T-helper 1 cell treated with Interleukin-12 subunit alpha and Interleukin-12 subunit beta and Interleukin-4 antibody, amounts not matched to agents 30 ng/mL and 1 ng/mL, for 36 hours (primary cell): ENCODE measurements around the gene TEX22. TPM values are rescaled to one million over a fixed set of nuclear protein-coding genes. Genes with fewer than 3 reads are reported as not detected.

ENCODE experiments used
- intact Hi-C: fragments of 100-400 bp; cut with micrococcal nuclease; formaldehyde crosslinking; loops from one replicate; pipeline ENCODE4 v1.15.1; 2024
- total RNA-seq: library from RNA; stranded (reverse); gene quantifications from 2 replicates; pipeline ENCODE4 v1.2.3, GENCODE V29; 2022

Gene TEX22
- total RNA-seq, 1 donor from 2014 or later, result 4.3 TPM

DNA sequence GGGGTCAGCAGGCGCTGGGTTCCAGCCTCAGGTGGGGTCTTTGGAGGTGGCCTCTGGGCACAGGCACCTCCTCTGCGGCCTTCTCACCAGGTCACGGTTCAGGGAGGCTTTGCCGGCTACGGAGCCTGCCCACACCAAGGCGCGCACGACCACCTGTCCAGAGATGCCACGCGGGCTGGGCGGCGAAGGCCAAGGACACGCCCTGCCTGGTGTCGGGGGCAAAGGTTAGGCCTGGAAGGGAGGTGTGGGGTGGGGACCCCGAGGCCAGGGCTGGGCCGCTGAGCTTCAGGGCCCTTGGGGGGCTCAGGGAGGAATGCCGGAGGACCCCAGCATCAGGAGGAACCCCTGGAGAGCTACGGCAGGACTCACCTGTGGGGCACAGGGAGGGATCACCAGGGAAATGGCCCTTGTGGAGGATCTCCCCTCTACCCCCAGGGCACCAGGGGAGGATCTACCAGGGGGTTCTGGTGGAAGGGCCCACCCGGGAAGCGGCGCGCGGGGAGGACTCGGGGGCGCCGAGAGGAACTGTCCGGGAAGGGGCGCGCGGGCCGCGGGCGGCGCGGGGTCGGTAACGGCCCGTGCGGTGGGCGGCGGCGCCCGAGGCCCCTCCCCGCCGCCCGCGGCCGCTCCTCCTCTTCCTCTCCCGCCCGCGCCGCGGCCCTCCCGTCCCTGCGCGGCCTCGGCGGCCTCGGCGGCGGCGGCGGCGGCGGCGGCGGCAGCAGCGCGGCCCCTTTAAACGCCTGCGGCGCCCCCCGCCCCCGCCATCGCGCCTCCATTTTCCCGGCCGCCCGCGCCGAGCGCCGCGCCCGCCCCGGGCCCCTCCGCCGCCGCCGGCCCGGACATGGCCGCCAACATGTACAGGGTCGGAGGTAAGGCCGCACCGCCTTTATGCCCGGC lies 21.1 kb downstream of the TEX22 start, which contains the start of gene MTA1:
Gene MTA1 (plus strand): TSS at position 633 of the 897 bp plus-strand sequence. CDS start 209 bp downstream, at position 842.
- intact Hi-C loops, result loop anchor here (1.0 kb wide), 1 partner anchor 29 kb away; no protein-coding TSS in a partner anchor

DNA sequence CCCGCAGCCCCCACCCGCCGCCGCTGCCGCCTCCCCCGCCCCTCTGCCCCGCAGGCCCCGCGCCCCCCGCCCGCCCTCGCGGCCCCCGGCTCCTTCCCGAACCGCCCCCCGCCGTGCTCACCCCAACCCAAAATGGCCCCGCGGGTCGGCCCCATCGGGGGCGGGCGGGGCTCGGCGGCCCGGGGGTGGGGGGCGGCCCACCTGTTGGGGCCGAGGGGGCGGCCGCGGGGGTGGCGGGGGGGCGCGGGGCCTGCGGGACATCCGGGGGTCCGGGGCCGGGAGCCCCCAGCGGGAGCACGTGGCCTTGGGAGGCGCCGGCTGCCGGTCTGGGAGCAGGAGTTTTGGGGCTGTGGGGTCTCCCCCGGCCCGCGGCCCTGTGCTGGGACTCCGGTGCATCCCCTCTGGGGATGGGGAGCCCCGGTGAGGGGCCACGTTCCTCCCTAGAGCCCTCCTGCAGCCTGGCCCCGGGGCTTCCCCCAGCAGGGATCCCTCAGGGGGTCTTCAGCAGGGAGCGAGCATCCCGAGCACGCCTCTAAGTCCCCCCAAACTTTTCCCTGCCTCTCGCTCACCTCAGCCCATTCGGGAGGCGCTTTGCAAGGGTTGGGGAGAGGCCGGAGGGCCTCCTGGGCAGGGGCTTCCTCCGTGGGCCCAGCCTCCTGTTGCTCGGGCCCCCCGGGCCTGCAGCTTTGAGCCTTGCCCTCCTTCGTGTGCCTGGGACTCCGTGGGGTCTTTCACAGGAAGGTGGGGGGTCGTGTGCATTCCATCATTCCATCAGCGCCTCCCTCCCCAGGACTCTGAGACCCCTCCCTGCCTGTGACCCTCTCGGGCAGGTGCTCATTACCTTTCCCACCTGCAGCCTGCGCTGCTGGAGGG lies 22.0 kb downstream of the TEX22 start:
- intact Hi-C loops, result no loop called here

DNA sequence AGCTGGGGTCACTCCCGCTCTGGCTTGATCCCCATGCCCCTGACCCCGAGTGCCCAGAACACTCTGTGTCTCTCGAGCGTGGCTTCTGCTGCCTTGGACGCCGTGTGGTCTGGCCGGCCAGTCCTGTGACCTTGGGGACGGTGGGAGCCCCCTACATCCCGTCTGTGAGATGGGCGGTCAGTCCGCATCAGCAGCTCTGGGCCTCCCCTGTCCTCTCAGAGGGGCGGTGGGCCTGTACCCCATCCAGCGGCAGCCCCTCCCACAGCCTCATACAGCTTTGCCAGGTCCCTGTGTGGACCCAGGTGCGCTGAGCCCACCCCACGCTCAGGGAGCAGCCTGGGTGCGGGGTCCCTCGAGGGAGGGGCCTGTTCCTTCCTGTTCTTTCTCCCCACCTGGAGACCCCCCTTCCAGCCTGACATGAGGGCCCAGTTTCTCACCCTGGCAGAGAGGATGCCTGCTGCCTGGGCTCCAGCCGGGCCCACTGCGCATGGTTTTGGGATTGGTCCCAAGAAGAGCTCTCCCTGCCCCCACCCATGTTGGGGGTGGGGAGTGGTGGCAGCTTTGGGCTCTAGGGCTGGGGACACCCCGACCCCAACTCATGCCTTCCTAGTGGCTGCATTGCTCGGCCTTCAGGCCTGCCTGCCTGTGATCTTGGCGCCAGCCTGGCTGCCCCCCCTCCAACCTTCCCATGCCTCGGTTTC lies 22.8 kb downstream of the TEX22 start:
- intact Hi-C loops, result no loop called here

DNA sequence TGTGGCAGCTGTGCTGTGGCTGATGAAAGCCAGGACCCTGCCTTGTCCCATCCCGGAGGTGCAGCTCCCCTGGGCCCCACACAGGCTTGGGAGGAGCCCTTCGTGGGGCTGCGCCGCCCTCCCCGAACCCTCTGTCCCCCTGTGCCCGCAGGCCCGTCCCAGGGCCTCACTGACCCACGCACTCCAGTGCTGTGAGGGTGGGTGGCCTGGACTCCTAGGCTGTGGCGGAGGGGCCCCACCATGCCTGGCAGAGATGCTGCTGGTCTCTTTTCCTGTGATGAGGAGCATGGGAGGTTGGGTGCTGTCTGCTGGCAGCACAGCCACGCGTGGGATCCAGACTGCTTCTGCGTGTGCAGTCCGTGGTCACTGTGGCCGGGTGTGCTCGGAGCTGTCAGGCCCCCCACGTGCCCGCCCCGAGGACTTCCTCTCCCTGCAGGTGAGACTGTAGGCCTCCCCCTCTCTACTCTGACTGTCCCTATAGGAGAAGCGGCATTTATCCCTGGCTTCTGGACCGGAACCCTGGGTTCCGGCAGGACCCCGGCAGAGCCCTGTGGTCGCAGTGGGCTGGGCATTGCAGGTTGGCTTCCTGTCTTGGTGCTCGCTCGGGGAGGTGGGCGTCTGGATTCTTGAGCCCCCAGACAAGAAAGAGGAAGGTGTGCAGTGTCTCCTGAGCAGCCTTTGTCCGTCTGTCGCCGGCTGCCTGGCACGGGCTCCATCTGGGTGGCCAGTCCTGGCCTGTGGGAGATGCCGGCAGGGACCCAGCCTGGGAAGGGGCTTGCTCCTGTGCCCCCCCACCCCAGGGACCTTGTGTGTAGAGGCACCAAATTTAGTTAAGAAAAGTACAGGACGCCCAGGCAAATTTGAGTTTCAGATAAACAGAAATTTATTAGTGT lies 23.6 kb downstream of the TEX22 start:
- intact Hi-C loops, result no loop called here

DNA sequence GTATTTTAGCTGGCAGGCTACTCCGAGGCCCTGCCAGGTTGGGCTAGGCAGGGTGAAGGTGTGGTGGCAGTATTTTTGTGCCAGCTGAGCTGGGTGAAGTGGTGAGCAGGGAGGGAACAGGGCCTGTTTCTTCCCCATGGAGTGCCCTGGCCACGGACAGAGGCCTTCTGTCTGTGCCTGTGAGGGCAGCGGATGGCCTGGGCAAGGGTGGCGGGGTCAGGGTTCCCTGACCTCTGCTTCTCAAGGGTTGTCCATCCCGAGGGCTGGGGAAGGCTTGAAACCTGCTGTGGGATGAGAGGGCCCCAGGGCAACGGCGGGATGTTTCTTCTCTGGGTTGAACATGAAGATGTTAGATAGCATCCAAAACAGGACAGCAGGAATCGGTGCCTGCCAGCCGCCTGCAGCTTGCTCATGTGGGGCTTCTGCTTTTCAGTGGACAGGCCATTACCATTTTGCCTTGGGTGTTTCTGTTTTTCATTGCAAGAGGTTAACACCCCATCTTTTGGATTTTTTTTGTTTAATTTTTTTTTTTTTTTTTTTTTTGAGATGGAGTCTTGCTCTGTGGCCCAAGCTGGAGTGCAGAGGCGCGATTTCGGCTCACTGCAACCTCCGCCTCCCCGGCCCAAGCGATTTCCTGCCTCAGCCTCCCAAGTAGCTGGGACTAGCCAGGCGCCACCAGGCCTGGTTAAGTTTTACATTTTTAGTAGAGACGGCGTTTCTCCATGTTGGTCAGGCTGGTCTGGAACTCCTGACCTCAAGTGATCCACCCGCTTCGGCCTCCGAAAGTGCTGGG lies 24.6 kb downstream of the TEX22 start:
- intact Hi-C loops, result no loop called here

DNA sequence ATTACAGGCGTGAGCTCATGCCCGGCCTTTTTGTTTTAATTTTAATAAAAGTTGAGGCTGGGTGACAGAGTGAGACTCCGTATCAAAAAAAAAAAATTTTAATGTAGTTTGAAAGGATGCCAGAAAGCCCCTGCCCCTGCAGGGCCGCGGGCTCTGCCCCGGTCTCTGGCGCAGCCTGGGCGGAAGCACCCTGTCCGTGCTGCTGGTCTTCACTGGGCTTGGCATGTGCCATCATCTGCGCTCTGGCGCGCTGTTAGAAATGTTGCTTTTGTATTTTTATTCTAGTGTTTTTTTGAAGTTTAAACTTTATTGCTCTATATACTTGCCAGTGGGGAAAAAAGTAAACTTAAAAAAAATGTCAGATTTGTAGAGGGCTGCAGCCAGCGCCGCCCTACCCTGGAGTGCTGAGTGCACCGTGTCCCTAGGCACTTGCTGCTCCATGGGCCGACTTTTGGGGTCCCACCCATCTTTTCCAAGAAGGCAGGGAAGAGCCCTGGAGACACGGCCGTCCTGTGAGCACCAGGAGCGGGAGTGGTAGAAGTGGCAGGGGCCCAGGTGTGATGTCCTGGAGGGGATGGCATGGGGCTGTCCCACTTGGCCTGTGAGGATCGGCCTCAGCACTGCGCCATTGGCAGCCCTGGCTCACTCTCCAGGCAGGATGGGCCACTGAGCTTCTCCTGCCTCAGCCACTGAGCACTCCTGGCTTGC lies 25.3 kb downstream of the TEX22 start:
- intact Hi-C loops, result no loop called here

DNA sequence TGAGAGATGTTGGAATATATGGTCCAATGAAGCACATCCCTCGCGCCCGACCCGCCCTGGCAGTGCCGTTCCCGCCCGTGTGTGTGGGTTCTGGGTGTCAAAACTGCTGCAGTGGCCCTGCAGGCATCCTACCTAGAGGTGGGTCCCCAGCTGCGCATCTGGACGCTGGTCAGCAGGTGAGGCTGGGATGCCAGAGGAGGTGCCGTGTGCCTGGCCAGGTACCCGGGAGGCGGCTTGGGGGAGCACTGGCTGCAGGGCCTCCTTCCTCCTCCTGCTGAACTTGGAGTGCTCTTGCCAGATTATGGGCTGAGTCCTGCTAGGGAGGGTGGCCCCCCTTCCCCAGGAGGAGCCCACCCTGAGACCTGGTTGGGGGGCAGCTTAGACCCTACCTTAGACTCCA lies 26.5 kb downstream of the TEX22 start:
- intact Hi-C loops, result no loop called here

DNA sequence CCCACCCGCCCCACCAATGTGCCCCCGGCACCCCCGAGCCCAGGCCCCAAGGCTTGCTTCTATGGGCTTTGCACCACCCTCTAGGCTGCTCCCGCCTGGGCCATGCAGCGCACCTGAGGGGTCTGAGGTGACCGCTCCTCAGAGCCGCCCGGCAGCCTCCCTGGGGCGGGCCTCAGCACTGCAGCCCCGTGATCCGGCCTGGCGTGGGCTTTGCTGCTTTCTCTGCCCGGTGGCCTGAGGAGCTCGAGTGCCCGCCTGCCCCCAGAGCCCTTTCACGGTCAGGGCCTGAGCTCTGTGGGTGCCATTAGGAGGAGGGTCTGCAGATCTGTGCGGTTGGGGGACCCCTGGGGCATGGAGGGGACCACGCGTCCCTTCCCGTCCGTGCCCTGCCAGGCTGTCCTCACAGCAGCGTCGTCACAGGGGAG lies 27.5 kb downstream of the TEX22 start:
- intact Hi-C loops, result no loop called here

DNA sequence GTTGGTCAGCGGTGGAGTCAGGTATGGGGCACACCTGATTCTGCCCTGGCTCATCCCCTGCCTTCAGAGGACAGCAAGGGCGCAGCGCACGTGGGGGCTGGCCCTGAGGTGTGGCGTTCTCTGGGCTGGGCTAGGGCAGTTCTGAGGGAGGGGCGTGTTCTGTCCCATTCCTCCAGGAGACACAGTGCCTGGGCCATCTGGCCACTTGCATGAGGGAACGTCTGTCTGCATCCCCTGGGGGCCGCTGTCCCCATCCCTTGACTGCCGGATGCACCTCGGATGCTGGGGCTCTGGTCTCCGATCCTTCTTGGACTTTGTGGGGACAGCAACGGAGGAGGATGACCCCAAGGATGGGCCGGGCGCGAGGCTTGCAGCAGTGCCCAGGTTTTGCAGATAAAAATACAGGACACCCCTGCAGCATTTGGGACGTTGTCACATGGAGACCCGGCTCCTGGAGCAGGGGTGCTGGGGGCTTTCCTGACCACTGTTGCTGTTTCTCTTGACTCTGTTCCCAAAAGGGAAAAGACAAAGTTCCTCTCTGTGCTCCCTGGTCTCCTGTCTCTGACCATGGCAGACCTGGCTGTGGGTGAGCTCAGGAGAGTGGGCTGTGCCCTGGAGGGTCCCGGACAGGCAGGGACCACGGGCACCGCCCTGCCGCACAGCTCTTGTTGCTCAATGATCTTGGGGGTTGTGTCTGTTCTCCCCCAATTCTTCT lies 28.2 kb downstream of the TEX22 start:
- intact Hi-C loops, result no loop called here

DNA sequence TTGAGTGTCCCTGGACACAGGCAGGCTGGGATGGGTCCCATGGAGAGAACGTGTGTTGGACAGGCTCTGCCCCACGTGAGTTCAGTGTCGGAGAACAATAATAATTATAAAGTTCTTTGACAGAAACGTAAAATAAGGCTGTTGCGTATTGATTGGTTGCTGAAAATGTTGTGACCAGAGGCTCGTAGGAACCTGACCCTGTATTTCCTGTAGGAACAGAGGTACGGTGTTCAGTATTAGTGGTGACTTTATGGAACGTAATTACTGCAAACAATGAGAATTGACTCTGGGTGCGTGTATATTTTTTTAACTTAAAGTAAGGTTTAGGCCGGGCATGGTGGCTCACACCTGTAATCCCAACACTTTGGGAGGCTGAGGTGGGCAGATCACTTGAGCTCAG lies 29.1 kb downstream of the TEX22 start:
- intact Hi-C loops, result no loop called here

DNA sequence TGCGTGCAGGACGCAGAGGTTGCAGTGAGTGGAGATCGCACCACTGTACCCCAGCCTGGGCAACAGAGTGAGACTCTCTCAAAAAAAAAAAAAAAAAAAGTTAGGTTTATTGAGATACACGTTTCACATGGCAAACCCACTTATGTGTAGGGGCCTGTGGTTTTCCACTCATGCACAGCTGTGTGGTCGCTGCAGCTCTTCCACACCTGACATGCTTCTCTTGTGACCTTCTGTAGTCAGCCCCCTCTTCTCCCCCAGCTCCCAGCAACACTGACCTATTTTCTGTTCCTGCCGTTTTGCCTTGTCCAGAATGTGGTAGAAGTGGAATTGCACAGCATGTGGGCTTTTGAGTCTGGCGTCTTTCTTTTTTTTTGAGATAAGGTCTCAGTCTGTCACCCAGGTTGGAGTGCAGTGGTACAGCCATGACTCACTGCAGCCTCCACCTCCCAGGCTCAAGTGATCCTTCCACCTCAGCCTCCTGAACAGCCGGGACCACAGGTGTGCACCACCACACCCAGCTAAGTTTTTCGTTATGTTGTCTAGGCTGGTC lies 29.7 kb downstream of the TEX22 start:
- intact Hi-C loops, result no loop called here

DNA sequence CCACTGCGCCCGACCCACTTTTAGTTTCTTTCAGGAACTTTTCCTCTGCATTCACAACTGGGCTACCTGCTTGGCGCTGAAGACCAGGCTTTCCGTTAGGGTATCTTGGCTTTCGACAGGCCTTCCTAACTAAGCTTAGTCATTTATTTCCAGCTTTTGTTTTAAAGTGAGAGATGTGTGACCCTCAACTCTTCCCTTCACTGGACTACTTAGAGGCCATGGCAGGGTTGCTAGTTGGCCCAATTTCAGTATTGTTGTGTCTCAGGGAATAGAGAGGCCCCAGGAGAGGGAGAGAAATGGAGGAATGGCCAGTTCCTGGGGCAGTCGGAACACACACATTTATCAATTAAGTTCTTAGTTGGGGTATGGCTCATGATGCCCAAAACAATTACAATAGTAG lies 31.7 kb downstream of the TEX22 start:
- intact Hi-C loops, result no loop called here

DNA sequence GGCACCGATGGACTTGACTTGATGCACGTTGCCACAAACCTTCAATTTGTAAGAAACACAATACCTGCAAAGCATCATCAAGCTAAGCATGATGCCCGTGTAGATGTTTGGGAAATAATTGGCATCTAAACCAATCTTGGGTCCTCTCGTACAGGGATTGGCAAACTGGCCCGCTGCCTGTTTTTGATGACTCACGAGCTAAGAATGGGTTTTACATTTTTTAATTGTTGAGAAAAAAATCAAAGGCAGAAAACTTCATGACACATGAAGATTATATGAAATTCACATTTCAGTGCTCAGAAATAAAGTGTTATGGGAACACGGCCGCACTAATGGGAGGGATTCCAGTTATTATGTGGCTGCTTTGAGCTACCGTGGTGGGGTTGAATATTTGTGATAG lies 32.2 kb downstream of the TEX22 start:
- intact Hi-C loops, result no loop called here

DNA sequence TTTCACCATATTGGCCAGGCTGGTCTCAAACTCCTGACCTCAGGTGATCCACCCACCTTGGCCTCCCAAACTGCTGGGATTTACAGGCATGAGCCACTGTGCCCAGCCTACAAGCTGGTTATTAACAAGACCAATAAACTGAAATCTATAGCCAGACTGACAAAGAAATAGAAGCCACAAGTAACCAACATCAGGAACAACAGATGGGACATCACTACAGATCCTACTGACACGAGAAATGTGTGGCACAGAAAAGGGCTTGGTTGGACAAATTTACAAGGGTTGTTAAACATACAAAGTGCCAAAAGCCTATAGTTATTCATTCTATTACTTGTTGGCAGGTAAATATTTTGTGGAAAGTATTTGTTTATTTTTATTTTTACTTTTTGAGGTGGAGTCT lies 32.9 kb downstream of the TEX22 start:
- intact Hi-C loops, result no loop called here

DNA sequence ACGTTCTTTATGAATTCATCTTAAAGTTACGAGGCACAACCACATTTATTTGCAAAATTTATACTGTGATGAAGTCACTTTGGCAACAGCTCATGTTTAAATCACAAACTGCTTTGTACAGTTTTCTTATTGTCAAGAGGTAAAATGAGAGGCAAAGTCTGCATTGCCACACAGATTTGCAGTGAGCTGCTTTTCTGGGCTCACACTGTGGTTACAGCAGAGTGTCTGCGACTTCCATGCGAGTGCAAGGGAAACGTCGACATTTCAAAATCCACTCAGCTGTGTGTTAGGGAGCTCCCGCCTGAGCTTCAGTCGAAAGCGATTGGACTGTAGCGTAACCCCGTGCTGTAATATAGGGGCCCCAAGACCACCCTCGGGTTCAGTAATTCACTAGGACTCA lies 34.3 kb downstream of the TEX22 start:
- intact Hi-C loops, result no loop called here

DNA sequence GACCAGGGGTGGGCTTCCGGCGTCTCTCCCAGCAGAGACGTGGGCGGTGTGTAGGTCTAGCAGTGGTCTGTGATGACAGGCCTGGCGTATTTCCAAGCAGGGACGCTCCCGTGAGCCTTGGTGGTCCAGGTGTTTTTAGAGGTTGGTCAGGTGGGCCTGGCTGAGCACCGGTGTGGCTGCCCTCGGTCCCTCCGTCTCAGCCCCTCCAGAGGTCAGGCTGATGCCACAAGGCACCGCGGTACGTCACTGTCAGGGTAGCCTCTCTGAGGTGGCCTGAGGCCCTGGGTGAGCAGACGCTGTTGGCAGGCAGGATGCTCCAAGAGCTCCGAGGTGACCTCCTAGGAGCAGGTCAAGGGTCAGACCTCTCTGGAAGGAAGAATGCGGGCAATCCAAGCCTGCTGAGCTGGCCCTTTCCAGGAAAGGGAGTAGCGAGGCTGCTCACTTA lies 34.8 kb downstream of the TEX22 start:
- intact Hi-C loops, result no loop called here

DNA sequence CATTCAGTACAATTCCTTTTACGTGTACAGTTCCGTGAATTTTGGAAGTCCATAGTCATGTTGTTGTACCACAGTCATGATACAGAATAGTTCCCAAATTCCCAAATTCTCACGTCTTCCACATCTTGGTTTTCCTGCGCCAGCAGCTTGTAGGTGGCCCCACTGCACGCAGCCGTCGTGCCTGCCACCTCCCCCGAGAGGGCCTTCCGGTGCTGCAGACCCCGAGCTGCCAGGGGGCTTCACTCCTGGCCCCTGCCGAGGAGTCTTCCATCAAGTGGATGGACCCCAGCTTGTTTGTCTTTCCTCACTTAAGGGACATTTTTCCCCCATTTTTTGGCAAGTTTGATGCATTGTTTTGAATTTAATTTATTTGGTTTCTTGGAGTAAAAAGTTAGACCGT lies 38.1 kb downstream of the TEX22 start:
- intact Hi-C loops, result no loop called here
